Measurements from ENCODE around the gene KIZ.
"Not testable (repeated sequence)": the region's sequence is repeated elsewhere in the genome, so short reads cannot be mapped to it uniquely, and the experiment has no call there.

The KIZ gene

DNA sequence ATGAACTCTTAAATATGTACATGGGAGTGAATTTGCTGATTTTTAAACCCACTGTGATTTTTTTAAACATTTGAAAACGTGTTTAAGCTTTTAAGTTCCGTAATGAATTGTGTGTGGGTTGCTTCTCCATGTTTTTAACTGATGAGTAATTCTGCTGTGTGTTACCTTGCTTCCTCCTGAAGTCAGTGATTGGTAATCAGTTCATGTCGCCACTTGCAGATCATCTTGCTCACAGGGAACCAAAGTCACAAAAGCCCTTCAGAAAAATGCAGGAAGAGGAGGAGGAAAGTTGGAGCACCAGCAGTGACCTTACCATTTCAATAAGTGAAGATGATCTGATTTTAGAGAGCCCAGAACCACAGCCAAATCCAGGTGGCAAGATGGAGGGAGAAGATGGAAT, 36.7 kb downstream of the KIZ start:
- H3K27me3 ChIP-seq (ENCODE audit: insufficient read depth, low read length, poor library complexity) = no peaks in the 10 kb centered on the region
- no peak overlapping the region for H3K9ac ChIP-seq (ENCODE audit: low read depth, low read length)
- H3K4me2 ChIP-seq (ENCODE audit: insufficient read depth, low read length) = no peak overlapping the region
- no peaks in the 10 kb centered on the region for H3K79me2 ChIP-seq (ENCODE audit: insufficient read depth, low read length)
- H3K4me3 ChIP-seq (ENCODE audit: low read depth in 1 of 2, low read length in 2 of 2) = no peak overlapping the region
- peaks cover 16% of the 10 kb centered on the region for H3K36me3 ChIP-seq (ENCODE audit: insufficient read depth, low read length)
- H3K9me3 ChIP-seq (ENCODE audit: insufficient read depth, low read length, severe bottlenecking) = no peaks in the 10 kb centered on the region
- DNase-seq (no peak), ATAC-seq (ENCODE audit: insufficient read depth, low read depth) (no peak)
- no peak overlapping the region for H2AFZ ChIP-seq (ENCODE audit: low read depth, low read length)
- H3K4me1 ChIP-seq (ENCODE audit: insufficient read depth, low read length) = peaks cover 27% of the 10 kb centered on the region
- TF ChIP-seq EZH2 (IDR thresholded peaks at IDR 0.05; ENCODE audit: borderline replicate concordance, low read depth, low read length, severe bottlenecking) = no peak
- TF ChIP-seq, protein P1, sequence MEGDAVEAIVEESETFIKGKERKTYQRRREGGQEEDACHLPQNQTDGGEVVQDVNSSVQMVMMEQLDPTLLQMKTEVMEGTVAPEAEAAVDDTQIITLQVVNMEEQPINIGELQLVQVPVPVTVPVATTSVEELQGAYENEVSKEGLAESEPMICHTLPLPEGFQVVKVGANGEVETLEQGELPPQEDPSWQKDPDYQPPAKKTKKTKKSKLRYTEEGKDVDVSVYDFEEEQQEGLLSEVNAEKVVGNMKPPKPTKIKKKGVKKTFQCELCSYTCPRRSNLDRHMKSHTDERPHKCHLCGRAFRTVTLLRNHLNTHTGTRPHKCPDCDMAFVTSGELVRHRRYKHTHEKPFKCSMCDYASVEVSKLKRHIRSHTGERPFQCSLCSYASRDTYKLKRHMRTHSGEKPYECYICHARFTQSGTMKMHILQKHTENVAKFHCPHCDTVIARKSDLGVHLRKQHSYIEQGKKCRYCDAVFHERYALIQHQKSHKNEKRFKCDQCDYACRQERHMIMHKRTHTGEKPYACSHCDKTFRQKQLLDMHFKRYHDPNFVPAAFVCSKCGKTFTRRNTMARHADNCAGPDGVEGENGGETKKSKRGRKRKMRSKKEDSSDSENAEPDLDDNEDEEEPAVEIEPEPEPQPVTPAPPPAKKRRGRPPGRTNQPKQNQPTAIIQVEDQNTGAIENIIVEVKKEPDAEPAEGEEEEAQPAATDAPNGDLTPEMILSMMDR (IDR thresholded peaks at IDR 0.05; ENCODE audit: borderline replicate concordance, extremely low read depth, low read length, poor library complexity, severe bottlenecking) = no peak
- H3K27ac ChIP-seq (ENCODE audit: low read length) = no peak overlapping the region
- H4K20me1 ChIP-seq (ENCODE audit: insufficient read depth, low read length) = no peaks in the 10 kb centered on the region

DNA sequence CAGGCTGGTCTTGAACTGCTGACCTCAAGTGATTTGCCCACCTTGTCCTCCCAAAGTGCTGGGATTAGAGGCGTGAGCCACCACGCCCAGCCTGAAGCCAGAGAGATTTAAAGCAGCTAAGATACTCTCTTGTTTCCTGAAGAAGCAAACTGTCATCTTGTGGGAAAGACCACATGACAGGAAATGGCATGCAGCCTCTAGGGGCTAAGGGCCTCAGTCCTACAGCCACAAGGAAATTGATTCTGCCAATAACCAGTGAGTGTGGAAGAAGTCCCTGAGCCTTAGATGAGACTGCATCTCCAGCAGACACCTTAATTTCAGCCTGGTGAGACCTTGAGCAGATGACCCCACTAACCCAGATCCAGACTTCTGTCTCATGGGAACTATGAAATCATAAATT, 40.9 kb downstream of the KIZ start:
- H3K9me3 ChIP-seq (ENCODE audit: insufficient read depth, low read length, severe bottlenecking) = no peaks in the 10 kb centered on the region
- no peaks in the 10 kb centered on the region for H3K27me3 ChIP-seq (ENCODE audit: insufficient read depth, low read length, poor library complexity)
- DNase-seq (peak; percentile 82), ATAC-seq (ENCODE audit: insufficient read depth, low read depth) (peak; percentile 98)
- peaks cover 21% of the 10 kb centered on the region for H3K4me1 ChIP-seq (ENCODE audit: insufficient read depth, low read length)
- H4K20me1 ChIP-seq (ENCODE audit: insufficient read depth, low read length) = no peaks in the 10 kb centered on the region
- H3K4me3 ChIP-seq (ENCODE audit: low read depth in 1 of 2, low read length in 2 of 2) = no peak overlapping the region
- TF ChIP-seq, protein P1 (IDR thresholded peaks at IDR 0.05; ENCODE audit: borderline replicate concordance, extremely low read depth, low read length, poor library complexity, severe bottlenecking) = no peak
- TF ChIP-seq EZH2 (IDR thresholded peaks at IDR 0.05; ENCODE audit: borderline replicate concordance, low read depth, low read length, severe bottlenecking) = no peak
- H3K27ac ChIP-seq (ENCODE audit: low read length) = peak overlapping the region; percentile 75
- no peak overlapping the region for H2AFZ ChIP-seq (ENCODE audit: low read depth, low read length)
- peaks cover 14% of the 10 kb centered on the region for H3K36me3 ChIP-seq (ENCODE audit: insufficient read depth, low read length)
- no peak overlapping the region for H3K4me2 ChIP-seq (ENCODE audit: insufficient read depth, low read length)
- no peaks in the 10 kb centered on the region for H3K79me2 ChIP-seq (ENCODE audit: insufficient read depth, low read length)
- peak overlapping the region; percentile 25; the same call in 1 of the 2 replicates for H3K9ac ChIP-seq (ENCODE audit: low read depth, low read length)

DNA sequence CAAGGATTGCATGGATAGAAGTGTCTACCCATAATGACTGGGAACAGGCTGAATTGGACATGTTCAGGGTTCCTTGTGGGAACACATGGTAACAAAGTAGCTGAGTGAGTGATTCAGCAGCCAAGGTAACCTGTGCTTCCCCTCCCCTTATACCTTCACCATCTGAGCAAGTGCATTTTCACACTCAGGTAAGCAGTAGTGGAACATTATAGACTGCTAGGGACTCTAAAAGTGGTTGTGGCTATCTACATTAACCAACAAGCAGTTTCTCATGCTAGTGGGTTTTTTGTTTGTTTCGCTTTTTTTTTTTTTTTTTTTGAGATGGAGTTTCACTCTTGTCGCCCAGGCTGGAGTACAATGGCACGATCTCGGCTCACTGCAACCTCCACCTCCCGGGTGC, 41.4 kb downstream of the KIZ start:
- Histone ChIP-seq H3K9me3 (ENCODE audit: insufficient read depth, low read length, severe bottlenecking) (no peaks in the 10 kb centered on the region), H3K27me3 (ENCODE audit: insufficient read depth, low read length, poor library complexity) (no peaks in the 10 kb centered on the region), H3K9ac (ENCODE audit: low read depth, low read length) (peak overlapping the region; percentile 25; the same call in 1 of the 2 replicates), H3K4me1 (ENCODE audit: insufficient read depth, low read length) (peaks cover 21% of the 10 kb centered on the region), H3K4me3 (ENCODE audit: low read depth in 1 of 2, low read length in 2 of 2) (no peak overlapping the region), H3K4me2 (ENCODE audit: insufficient read depth, low read length) (no peak overlapping the region), H4K20me1 (ENCODE audit: insufficient read depth, low read length) (no peaks in the 10 kb centered on the region), H3K36me3 (ENCODE audit: insufficient read depth, low read length) (peaks cover 10% of the 10 kb centered on the region), H3K79me2 (ENCODE audit: insufficient read depth, low read length) (no peaks in the 10 kb centered on the region), H2AFZ (ENCODE audit: low read depth, low read length) (no peak overlapping the region), H3K27ac (ENCODE audit: low read length) (peak overlapping the region; percentile 75)
- ATAC-seq (ENCODE audit: insufficient read depth, low read depth) (peak; percentile 41), DNase-seq (no peak)
- TF ChIP-seq EZH2 (IDR thresholded peaks at IDR 0.05; ENCODE audit: borderline replicate concordance, low read depth, low read length, severe bottlenecking) = no peak
- TF ChIP-seq, protein P1 (IDR thresholded peaks at IDR 0.05; ENCODE audit: borderline replicate concordance, extremely low read depth, low read length, poor library complexity, severe bottlenecking) = no peak

DNA sequence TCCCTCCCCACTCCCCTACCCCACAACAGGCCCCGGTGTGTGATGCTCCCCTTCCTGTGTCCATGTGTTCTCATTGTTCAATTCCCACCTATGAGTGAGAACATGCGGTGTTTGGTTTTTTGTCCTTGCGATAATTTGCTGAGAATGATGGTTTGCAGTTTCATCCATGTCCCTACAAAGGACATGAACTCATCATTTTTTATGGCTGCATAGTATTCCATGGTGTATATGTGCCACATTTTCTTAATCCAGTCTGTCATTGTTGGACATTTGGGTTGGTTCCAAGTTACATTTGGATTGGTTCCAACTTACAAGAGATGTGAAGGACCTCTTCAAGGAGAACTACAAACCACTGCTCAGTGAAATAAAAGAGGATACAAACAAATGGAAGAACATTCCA, 42.2 kb downstream of the KIZ start:
- DNase-seq = not testable (repeated sequence)

More for the DNA sequence above, 42.2 kb downstream of the KIZ start:
- H3K4me3 ChIP-seq (ENCODE audit: low read depth in 1 of 2, low read length in 2 of 2); H2AFZ ChIP-seq (ENCODE audit: low read depth, low read length); H3K27me3 ChIP-seq (ENCODE audit: insufficient read depth, low read length, poor library complexity); H3K9ac ChIP-seq (ENCODE audit: low read depth, low read length); H3K9me3 ChIP-seq (ENCODE audit: insufficient read depth, low read length, severe bottlenecking); H3K4me2 ChIP-seq (ENCODE audit: insufficient read depth, low read length); H3K36me3 ChIP-seq (ENCODE audit: insufficient read depth, low read length); ATAC-seq (ENCODE audit: insufficient read depth, low read depth); H4K20me1 ChIP-seq (ENCODE audit: insufficient read depth, low read length); H3K79me2 ChIP-seq (ENCODE audit: insufficient read depth, low read length); H3K27ac ChIP-seq (ENCODE audit: low read length): not testable (repeated sequence)
- H3K4me1 ChIP-seq (ENCODE audit: insufficient read depth, low read length) = peaks cover 21% of the 10 kb centered on the region

Measured in DND-41 (cell line).